WERI-Rb-1 (cell line): ENCODE results near the gene SOWAHD.
A peak's percentile ranks its signal among the peaks of the same experiment; 100 is the strongest.

Experiments used
- DNase-seq: peaks from one replicate; pipeline ENCODE4 v3.0.0-alpha.2; 2020
- H3K27ac ChIP-seq: fragments of 250-450 bp; sonication (Bioruptor Pico); 2 replicates; pipeline ENCODE4 v1.5.1; 2020; ENCODE audit warnings: mild to moderate bottlenecking, moderate library complexity
- H3K27me3 ChIP-seq: fragments of 250-450 bp; sonication (Bioruptor Pico); 2 replicates; pipeline ENCODE4 v1.5.1; 2021; ENCODE audit warnings: mild to moderate bottlenecking, low read depth, moderate library complexity; ENCODE audit not compliant: insufficient read depth, severe bottlenecking
- H3K36me3 ChIP-seq: fragments of 250-450 bp; sonication (Bioruptor Pico); 2 replicates; pipeline ENCODE4 v1.5.1; 2020; ENCODE audit warnings: mild to moderate bottlenecking, moderate library complexity
- H3K4me3 ChIP-seq: 2 replicates; pipeline ENCODE4 v1.5.1; 2011; ENCODE audit warnings: low read depth, mild to moderate bottlenecking, control low read depth, low read length
- H3K9me3 ChIP-seq: fragments of 250-450 bp; sonication (Bioruptor Pico); 2 replicates; pipeline ENCODE4 v1.5.1; 2021; ENCODE audit warnings: mild to moderate bottlenecking, moderate library complexity; ENCODE audit not compliant: severe bottlenecking
- CTCF ChIP-seq: IDR thresholded peaks from 2 replicates; pipeline ENCODE4 v1.5.1; 2011; ENCODE audit warnings: low read depth, mild to moderate bottlenecking, control low read depth, inconsistent platforms, low read length

SOWAHD gene, protein sequence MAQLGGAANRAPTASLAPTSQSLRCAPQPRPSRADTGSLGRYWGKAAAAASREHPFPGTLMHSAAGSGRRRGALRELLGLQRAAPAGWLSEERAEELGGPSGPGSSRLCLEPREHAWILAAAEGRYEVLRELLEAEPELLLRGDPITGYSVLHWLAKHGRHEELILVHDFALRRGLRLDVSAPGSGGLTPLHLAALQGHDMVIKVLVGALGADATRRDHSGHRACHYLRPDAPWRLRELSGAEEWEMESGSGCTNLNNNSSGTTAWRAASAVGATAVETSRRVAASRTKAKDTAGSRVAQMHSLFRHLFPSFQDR

DNA sequence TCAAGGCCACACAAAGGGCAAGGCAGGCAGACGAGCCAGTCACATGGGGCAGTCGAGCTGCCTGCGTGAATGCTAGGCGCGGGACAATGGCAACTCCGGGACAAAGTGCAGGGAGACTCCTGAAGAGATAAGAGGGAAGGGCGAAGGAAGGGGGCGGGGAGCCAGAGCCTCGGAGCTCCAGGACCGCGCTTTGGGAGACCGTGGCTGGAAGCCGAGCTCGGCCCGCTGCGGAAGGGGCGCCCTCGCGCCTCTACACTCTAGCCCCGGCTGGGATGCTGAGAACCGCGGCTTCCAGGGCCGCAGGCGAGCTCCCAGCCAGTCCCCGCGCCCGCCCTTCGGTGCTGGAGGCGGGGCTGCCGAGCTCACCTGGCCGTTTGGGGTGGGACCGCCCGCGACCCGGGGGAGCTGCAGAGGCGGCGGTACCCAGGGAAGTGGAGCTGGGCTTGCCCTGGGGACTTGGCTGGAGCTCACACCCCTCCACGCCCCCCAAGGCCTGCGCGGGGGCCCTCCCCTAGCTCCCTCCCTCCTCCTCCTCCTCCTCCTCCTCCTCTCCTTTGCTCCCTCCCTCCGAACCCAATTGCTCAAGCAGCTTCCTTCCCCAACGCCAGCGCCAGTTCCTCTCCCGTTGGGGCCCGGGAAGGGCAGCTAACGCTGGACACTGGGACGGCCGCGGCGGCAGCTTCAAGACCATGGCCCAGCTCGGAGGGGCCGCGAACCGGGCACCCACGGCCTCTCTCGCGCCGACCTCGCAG, at the start of gene SOWAHD:
Gene SOWAHD, plus strand, starts transcription at position 610 of the 752 bp plus-strand sequence. Its CDS starts 80 bp downstream, at position 690.
- no peak for TF ChIP-seq CTCF
- H3K4me3 ChIP-seq: peak within 1 kb of the TSS; percentile 53
- H3K27ac ChIP-seq: no peak within 1 kb of the TSS
- H3K36me3 ChIP-seq: no peaks in the 10 kb centered on the region
- peak; percentile 29 for DNase-seq
- peaks cover 20% of the 10 kb centered on the region for H3K27me3 ChIP-seq
- no peaks in the 10 kb centered on the region for H3K9me3 ChIP-seq

GRCh38 chrX:119708936-119709335, 49.5 kb upstream of the SOWAHD start:
- Histone ChIP-seq H3K36me3 (no peaks in the 10 kb centered on the region), H3K4me3 (no peak overlapping the region), H3K9me3 (no peaks in the 10 kb centered on the region), H3K27ac (no peak overlapping the region), H3K27me3 (peaks cover 5% of the 10 kb centered on the region)
- no peak for DNase-seq
- no peak for TF ChIP-seq CTCF

DNA sequence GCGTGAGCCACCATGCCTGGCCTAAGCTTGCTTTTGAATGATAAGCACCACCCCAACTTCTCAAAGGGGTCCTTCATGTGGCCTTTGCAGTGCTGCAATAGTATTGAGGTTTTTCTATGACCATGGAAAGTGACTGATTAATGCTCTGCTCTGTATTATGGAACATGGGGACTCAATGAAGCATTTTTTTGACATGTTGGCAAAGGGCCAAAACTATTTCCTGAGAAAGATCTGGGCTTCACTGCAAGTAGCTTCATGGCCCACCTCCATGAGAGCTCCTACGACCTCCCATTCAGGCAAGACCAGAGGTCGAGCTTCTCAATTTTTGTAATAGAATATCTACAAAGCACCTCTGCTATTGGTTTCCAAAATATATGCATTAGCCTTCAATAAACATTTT, 48.8 kb upstream of the SOWAHD start:
- TF ChIP-seq CTCF: no peak
- H3K27me3 ChIP-seq: peaks cover 5% of the 10 kb centered on the region
- no peak for DNase-seq
- no peaks in the 10 kb centered on the region for H3K36me3 ChIP-seq
- no peak overlapping the region for H3K27ac ChIP-seq
- no peaks in the 10 kb centered on the region for H3K9me3 ChIP-seq
- no peak overlapping the region for H3K4me3 ChIP-seq

- Histone ChIP-seq H3K27ac (no peak overlapping the region), H3K27me3 (no peaks in the 10 kb centered on the region)
Observed at GRCh38 chrX:119721487-119721886, 36.9 kb upstream of the SOWAHD start.

GRCh38 chrX:119721926-119722325, 36.5 kb upstream of the SOWAHD start:
- H3K4me3 ChIP-seq: no peak overlapping the region
- TF ChIP-seq CTCF: no peak
- no peak for DNase-seq
- H3K9me3 ChIP-seq: no peaks in the 10 kb centered on the region
- H3K27ac ChIP-seq: no peak overlapping the region
- peaks cover 2% of the 10 kb centered on the region for H3K27me3 ChIP-seq
- H3K36me3 ChIP-seq: no peaks in the 10 kb centered on the region

More at GRCh38 chrX:119721487-119721886, 36.9 kb upstream of the SOWAHD start:
- Histone ChIP-seq H3K9me3 (no peaks in the 10 kb centered on the region), H3K4me3 (no peak overlapping the region), H3K36me3 (no peaks in the 10 kb centered on the region)
- DNase-seq: no peak
- no peak for TF ChIP-seq CTCF
